SK-N-SH (cell line): ENCODE measurements around the gene CHD1L. TPM values are rescaled to one million over a fixed set of nuclear protein-coding genes. Genes with fewer than 3 reads are reported as not detected.

Experiments
- CTCF ChIA-PET: fragments of 300-600, 350-600 bp; formaldehyde crosslinking; extraction: SDS; loops from one replicate; lab custom pipeline; 2021; lab: Yijun Ruan, JAX
- POLR2A ChIA-PET: fragments of 350-600 bp; sonication (Branson Sonifier 250); formaldehyde crosslinking; extraction: SDS; loops from one replicate; lab custom pipeline; 2020; ENCODE audit warnings: antibody characterized with exemption, inconsistent platforms; lab: Yijun Ruan, JAX
- DNase-seq: peaks from one replicate; pipeline ENCODE4 v3.0.0; 2012
- H2AFZ ChIP-seq: fragments of 200-600 bp; sonication (generic); 2 replicates; pipeline ENCODE4 v1.8.1; 2016; ENCODE audit warnings: antibody characterized with exemption, mild to moderate bottlenecking, low read depth
- H3F3A ChIP-seq: fragments of 200-600 bp; sonication (generic); replicated peaks from 2 replicates; pipeline ENCODE3; 2016; ENCODE audit warnings: antibody characterized with exemption, mild to moderate bottlenecking; ENCODE audit not compliant: insufficient read depth
- H3K27ac ChIP-seq, 2 experiments: fragments of 200-500 bp in 1 of 2; fragments of 200-600 bp in 1 of 2; sonication (Bioruptor generic) in 1 of 2; sonication (generic), shearing (Covaris generic) in 1 of 2; 2 replicates each; pipeline versions ENCODE4 v1.5.1 to v1.6.1; 2014 to 2016; ENCODE audit warnings: low read depth in 2 of 2, inconsistent platforms in 1 of 2, low read length in 1 of 2, mild to moderate bottlenecking in 1 of 2, mixed read lengths in 1 of 2
- H3K27me3 ChIP-seq: fragments of 200-600 bp; sonication (generic), shearing (Covaris generic); 2 replicates; pipeline ENCODE4 v1.6.1; 2016; ENCODE audit warnings: mixed run types; ENCODE audit not compliant: insufficient read depth
- H3K36me3 ChIP-seq, 2 experiments: fragments of 200-500 bp in 1 of 2; fragments of 200-600 bp in 1 of 2; sonication (Bioruptor generic) in 1 of 2; sonication (generic) in 1 of 2; replicated peaks in 1 of 2; 2 replicates each; pipeline versions ENCODE3 to v1.5.1; 2014 to 2016; ENCODE audit warnings: low read length in 1 of 2, mild to moderate bottlenecking in 1 of 2; ENCODE audit not compliant: insufficient read depth in 2 of 2, control insufficient read depth in 1 of 2
- H3K4me1 ChIP-seq, 2 experiments: fragments of 200-500 bp in 1 of 2; fragments of 200-600 bp in 1 of 2; sonication (Bioruptor generic) in 1 of 2; sonication (generic), shearing (Covaris generic) in 1 of 2; 2 replicates each; pipeline versions ENCODE4 v1.5.1 to v1.6.1; 2014 to 2016; ENCODE audit warnings: low read depth in 1 of 2, low read length in 1 of 2, mixed run types in 1 of 2; ENCODE audit not compliant: insufficient read depth in 2 of 2, control insufficient read depth in 1 of 2
- H3K4me2 ChIP-seq: fragments of 200-600 bp; sonication (generic), shearing (Covaris generic); 2 replicates; pipeline ENCODE4 v1.6.1; 2017; ENCODE audit warnings: mixed run types
- H3K4me3 ChIP-seq, 2 experiments: fragments of 200-500 bp in 1 of 2; fragments of 200-600 bp in 1 of 2; sonication (Bioruptor generic) in 1 of 2; sonication (generic), shearing (Covaris generic) in 1 of 2; 2 replicates each; pipeline versions ENCODE4 v1.5.1 to v1.8.1; 2014 to 2016; ENCODE audit warnings: low read depth in 2 of 2, inconsistent platforms in 1 of 2, low read length in 1 of 2, mild to moderate bottlenecking in 1 of 2, mixed read lengths in 1 of 2, moderate library complexity in 1 of 2
- H3K79me2 ChIP-seq: fragments of 200-600 bp; sonication (generic); 2 replicates; pipeline ENCODE4 v1.8.1; 2017; ENCODE audit warnings: mild to moderate bottlenecking; ENCODE audit not compliant: insufficient read depth
- H3K9ac ChIP-seq: fragments of 200-600 bp; sonication (generic); 2 replicates; pipeline ENCODE4 v1.6.1; 2017; ENCODE audit warnings: mixed run types
- H3K9me2 ChIP-seq: fragments of 200-600 bp; sonication (generic); 2 replicates; pipeline ENCODE4 v1.6.1; 2017; ENCODE audit warnings: mixed run types
- H3K9me3 ChIP-seq: fragments of 200-600 bp; sonication (generic); 2 replicates; pipeline ENCODE4 v1.6.1; 2017; ENCODE audit warnings: mixed run types, mild to moderate bottlenecking, moderate library complexity
- H4K20me1 ChIP-seq: fragments of 200-600 bp; sonication (generic); 2 replicates; pipeline ENCODE4 v1.6.1; 2017; ENCODE audit warnings: mild to moderate bottlenecking, mixed run types; ENCODE audit not compliant: insufficient read depth
- ELF1 ChIP-seq: IDR thresholded peaks from 2 replicates; pipeline ENCODE4 v1.4.0; 2012
- EZH2phosphoT487 ChIP-seq: fragments of 200-600 bp; sonication (generic); IDR thresholded peaks from 2 replicates; pipeline ENCODE4 v1.6.1; 2017; ENCODE audit warnings: low read depth, mixed run types, mild to moderate bottlenecking, antibody characterized with exemption, moderate library complexity, borderline replicate concordance
- GATA2 ChIP-seq: sonication (generic); formaldehyde crosslinking; IDR thresholded peaks from 2 replicates; pipeline ENCODE4 v1.5.0; 2020; ENCODE audit warnings: mild to moderate bottlenecking, missing genetic modification reagents
- IRF3 ChIP-seq: fragments of 150-350 bp; IDR thresholded peaks from 2 replicates; pipeline ENCODE4 v1.6.1; 2016; ENCODE audit warnings: mild to moderate bottlenecking, low read depth, low read length
- MAX ChIP-seq: IDR thresholded peaks from 2 replicates; pipeline ENCODE4 v1.4.0; 2012; ENCODE audit warnings: low read depth
- MEF2A ChIP-seq: IDR thresholded peaks from 2 replicates; pipeline ENCODE4 v1.4.0; 2012; ENCODE audit warnings: low read depth, borderline replicate concordance
- MXI1 ChIP-seq: IDR thresholded peaks from 2 replicates; pipeline ENCODE4 v1.6.1; 2012; ENCODE audit warnings: mild to moderate bottlenecking, low read depth, low read length, improper control_type of control experiment
- PBX3 ChIP-seq: IDR thresholded peaks from 2 replicates; pipeline ENCODE4; 2012
- POLR2AphosphoS5 ChIP-seq: IDR thresholded peaks from 2 replicates; pipeline ENCODE4 v1.6.1; 2012; ENCODE audit warnings: low read depth, low read length
- RFX5 ChIP-seq: IDR thresholded peaks from 2 replicates; pipeline ENCODE4 v1.6.1; 2012; ENCODE audit warnings: mild to moderate bottlenecking, improper control_type of control experiment, low read length
- SIN3A ChIP-seq: IDR thresholded peaks from 2 replicates; pipeline ENCODE4 v1.6.1; 2012; ENCODE audit warnings: low read depth, mild to moderate bottlenecking, low read length, moderate library complexity, borderline replicate concordance
- TAF1 ChIP-seq: IDR thresholded peaks from 2 replicates; pipeline ENCODE4 v1.6.1; 2012; ENCODE audit warnings: low read depth, mild to moderate bottlenecking, low read length, moderate library complexity, borderline replicate concordance
- TEAD4 ChIP-seq: IDR thresholded peaks from 2 replicates; pipeline ENCODE4 v1.4.0; 2012; ENCODE audit warnings: mild to moderate bottlenecking, borderline replicate concordance; ENCODE audit not compliant: insufficient read depth
- YY1 ChIP-seq: IDR thresholded peaks from 2 replicates; pipeline ENCODE4 v1.4.0; 2012; ENCODE audit warnings: low read depth, mild to moderate bottlenecking
- WGBS: methylation state at CpG from one replicate; pipeline ENCODE4 v1.1.6; 2017; ENCODE audit warnings: low lambda C conversion rate; 5-methylcytosine and 5-hydroxymethylcytosine counted together
- polyA plus RNA-seq, 3 experiments: library from polyadenylated mRNA; depleted of rRNA; stranded (reverse); fragments of >200 nt; gene quantifications; 2 replicates each; pipeline ENCODE4 v1.2.3, GENCODE V29; 2012

CHD1L gene
- polyA plus RNA-seq, 1 of the 3 experiments (the other 2 are of a cell fraction): 24.7 TPM

GRCh38 chr1:147236959-147237791 is 5.3 kb upstream of the CHD1L start:
- Histone ChIP-seq H3K4me1 (peaks cover 0 to 4% of the 10 kb centered on the region in 2 experiments; a peak in 2 of 4 replicates), H4K20me1 (no peaks in the 10 kb centered on the region), H3K4me3 (no peak overlapping the region), H2AFZ (no peak overlapping the region), H3K9me2 (no peaks in the 10 kb centered on the region)
- 21% methylated on average over 2 of the region's 3 CpGs for WGBS
- POLR2A ChIA-PET: no interaction called here
- TF ChIP-seq GATA2 (no peak), TEAD4 (no peak), ELF1 (no peak), YY1 (no peak), RFX5 (no peak), POLR2AphosphoS5 (no peak), MEF2A (no peak), EZH2phosphoT487 (no peak), PBX3 (no peak), TAF1 (no peak), MAX (no peak), SIN3A (no peak), MXI1 (no peak), IRF3 (no peak)
- TF ChIP-seq, all 33 proteins: peak for 0
- H3K36me3 ChIP-seq: no peaks in the 10 kb centered on the region
- H3K79me2 ChIP-seq: no peaks in the 10 kb centered on the region
- H3K27ac ChIP-seq: no peak overlapping the region
- no peaks in the 10 kb centered on the region for H3F3A ChIP-seq
- CTCF ChIA-PET: no interaction called here
- no peak overlapping the region for H3K4me2 ChIP-seq
- no peak for DNase-seq
- H3K27me3 ChIP-seq: no peaks in the 10 kb centered on the region
- no peak overlapping the region for H3K9ac ChIP-seq
- no peaks in the 10 kb centered on the region for H3K9me3 ChIP-seq
